Fibroblast of villous mesenchyme (primary cell): ENCODE results near the gene KDM4C. TPM values are rescaled to one million over a fixed set of nuclear protein-coding genes. Genes with fewer than 3 reads are reported as not detected.

Experiments
- DNase-seq: peaks from one replicate; pipeline ENCODE4 v3.0.0-alpha.2; 2010; ENCODE audit warnings: low read depth
- H3K4me3 ChIP-seq: 2 replicates; pipeline ENCODE4 v1.5.1; 2011; ENCODE audit warnings: low read depth, mild to moderate bottlenecking, low read length
- CTCF ChIP-seq: IDR thresholded peaks from 2 replicates; pipeline ENCODE4 v1.5.1; 2012; ENCODE audit warnings: low read depth, mild to moderate bottlenecking, low read length; ENCODE audit not compliant: insufficient read depth
- total RNA-seq: library from RNA; depleted of rRNA; stranded (reverse); fragments of >200 nt; gene quantifications from 2 replicates; pipeline ENCODE4 v1.2.3, GENCODE V29; 2012

KDM4C gene
- total RNA-seq, 1 donor, result 31.1 TPM

- no peak overlapping the region for H3K4me3 ChIP-seq
- no peak for TF ChIP-seq CTCF
- no peak for DNase-seq
These were observed 451.4 kb downstream of the KDM4C start for GRCh38 chr9:7209016-7209715.

- no peak for TF ChIP-seq CTCF
- no peak for DNase-seq
- no peak overlapping the region for H3K4me3 ChIP-seq
These were observed 452.2 kb downstream of the KDM4C start for GRCh38 chr9:7209990-7210389.

- no peak for TF ChIP-seq CTCF
- DNase-seq, result no peak
- no peak overlapping the region for H3K4me3 ChIP-seq
These were observed 453.3 kb downstream of the KDM4C start for GRCh38 chr9:7210854-7211637.

DNA sequence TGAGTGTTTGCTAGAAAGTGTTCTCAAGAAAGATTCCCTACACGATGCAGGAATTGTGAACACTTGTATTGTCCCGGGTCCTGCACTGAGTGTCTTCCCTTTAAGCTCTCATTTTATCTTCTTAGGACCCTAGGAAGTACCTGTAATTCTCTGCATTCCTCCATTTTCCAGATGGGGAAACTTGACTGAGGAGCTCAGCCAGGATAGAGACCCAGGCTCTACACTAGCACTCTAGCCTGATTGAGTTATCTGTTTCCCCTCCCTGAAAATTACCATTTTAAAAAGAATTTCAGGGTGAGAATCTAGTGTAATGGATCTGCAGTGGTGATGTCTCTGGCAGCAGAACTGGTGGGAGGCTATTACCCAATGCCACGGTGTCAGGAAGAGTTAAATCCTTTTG is 453.9 kb downstream of the KDM4C start:
- no peak overlapping the region for H3K4me3 ChIP-seq
- DNase-seq, result no peak
- TF ChIP-seq CTCF, result no peak

GRCh38 chr9:7212101-7212500 is 454.3 kb downstream of the KDM4C start:
- DNase-seq, result no peak
- H3K4me3 ChIP-seq, result no peak overlapping the region
- no peak for TF ChIP-seq CTCF

- DNase-seq, result peak; percentile 67
- no peak for TF ChIP-seq CTCF
- no peak overlapping the region for H3K4me3 ChIP-seq
These were observed 458.4 kb downstream of the KDM4C start for GRCh38 chr9:7216004-7216841.
